HepG2 (cell line): ENCODE measurements around the gene MKX. TPM values are rescaled to one million over a fixed set of nuclear protein-coding genes. Genes with fewer than 3 reads are reported as not detected.

Experiments used
- ATAC-seq: fragments of 200-7000 bp; cut with Tn5 transposase; 3 replicates; pipeline ENCODE4 v1.9.1; 2020; ENCODE audit warnings: mild to moderate bottlenecking, moderate library complexity
- BruUV-seq: library from RNA; stranded (reverse); fragments of 400-500 nt; replicated peaks from 2 replicates; lab custom pipeline; 2021; lab: Mats Ljungman, UMichigan
- CTCF ChIA-PET: fragments of 300-600 bp; formaldehyde crosslinking; extraction: SDS; loops from one replicate; lab custom pipeline; 2021; ENCODE audit warnings: low total read pairs, inconsistent platforms, low intra/inter-chr PET ratio; lab: Yijun Ruan, JAX
- POLR2A ChIA-PET: fragments of 350-600 bp; sonication (Branson Sonifier 250); formaldehyde crosslinking; loops from one replicate; lab custom pipeline; 2020; ENCODE audit warnings: antibody characterized with exemption, inconsistent platforms; lab: Yijun Ruan, JAX
- DNase-seq: peaks from one replicate; pipeline ENCODE4 v3.0.0-alpha.2; 2015; ENCODE audit warnings: low spot score
- FAIRE-seq: peaks from 3 replicates; lab custom pipeline; 2011; peaks lifted over from hg19 to GRCh38; lab: Jason Lieb, UNC
- H2AFZ ChIP-seq: one replicate; pipeline ENCODE4 v1.6.1; 2011; ENCODE audit warnings: low read length, inconsistent platforms
- H3K27ac ChIP-seq: fragments of 300-600 bp; 3 replicates; pipeline ENCODE4 v1.8.0; 2011; ENCODE audit warnings: mixed run types, mild to moderate bottlenecking, mixed read lengths, low read length, inconsistent platforms; ENCODE audit not compliant: insufficient read depth; ENCODE audit errors: extremely low read length
- H3K27me3 ChIP-seq, 2 experiments: fragments of 200-600 bp in 1 of 2; 2 replicates in 1 of 2; 3 replicates in 1 of 2; pipeline versions ENCODE4 v1.6.0 to v1.8.0; 2011; ENCODE audit warnings: low read length in 2 of 2, mild to moderate bottlenecking in 2 of 2, moderate library complexity in 2 of 2, inconsistent platforms in 1 of 2; ENCODE audit not compliant: insufficient read depth in 2 of 2, control insufficient read depth in 1 of 2
- H3K36me3 ChIP-seq, 2 experiments: fragments of 200-600 bp in 1 of 2; replicated peaks in 1 of 2; 2 replicates in 1 of 2; 3 replicates in 1 of 2; pipeline versions ENCODE4 v1.5.1 to v1.8.0; 2011; ENCODE audit warnings: low read length in 2 of 2, inconsistent platforms in 1 of 2; ENCODE audit not compliant: insufficient read depth in 2 of 2, control insufficient read depth in 1 of 2
- H3K4me1 ChIP-seq: 2 replicates; pipeline ENCODE4 v1.5.1; 2012; ENCODE audit warnings: low read length, inconsistent platforms; ENCODE audit not compliant: insufficient read depth
- H3K4me2 ChIP-seq: 2 replicates; pipeline ENCODE4 v1.6.0; 2011; ENCODE audit warnings: low read depth, low read length, inconsistent platforms
- H3K4me3 ChIP-seq, 3 experiments: fragments of 200-600 bp in 1 of 3; sonication (generic), shearing (Covaris generic) in 1 of 3; replicated peaks in 1 of 3; 2 replicates each; pipeline ENCODE4 v1.5.1; 2011 to 2016; ENCODE audit warnings: low read length in 3 of 3, inconsistent platforms in 2 of 3, low read depth in 2 of 3, mild to moderate bottlenecking in 2 of 3, control low read depth in 1 of 3, mixed read lengths in 1 of 3; ENCODE audit not compliant: insufficient read depth in 1 of 3
- H3K79me2 ChIP-seq: one replicate; pipeline ENCODE4 v1.6.1; 2011; ENCODE audit warnings: low read length, inconsistent platforms; ENCODE audit not compliant: insufficient read depth
- H3K9ac ChIP-seq: 2 replicates; pipeline ENCODE4 v1.6.0; 2011; ENCODE audit warnings: mild to moderate bottlenecking, low read depth, low read length, inconsistent platforms; ENCODE audit not compliant: insufficient read depth
- H3K9me3 ChIP-seq: 2 replicates; pipeline ENCODE4 v1.5.1; 2012; ENCODE audit warnings: mild to moderate bottlenecking, low read length
- H4K20me1 ChIP-seq: 2 replicates; pipeline ENCODE4 v1.6.0; 2011; ENCODE audit warnings: inconsistent platforms, mild to moderate bottlenecking, low read length, moderate library complexity; ENCODE audit not compliant: insufficient read depth
- DMTF1 ChIP-seq: sonication (generic); formaldehyde crosslinking; IDR thresholded peaks from 2 replicates; pipeline ENCODE4 v1.4.0; 2020; ENCODE audit warnings: mild to moderate bottlenecking, missing genetic modification reagents
- ELF3 ChIP-seq: IDR thresholded peaks from 2 replicates; pipeline ENCODE4 v1.6.1; 2016; ENCODE audit warnings: missing genetic modification reagents, missing compliant biosample characterization
- HNF1B ChIP-seq: sonication (generic); formaldehyde crosslinking; IDR thresholded peaks from 2 replicates; pipeline ENCODE4 v1.5.1; 2020; ENCODE audit warnings: mild to moderate bottlenecking, moderate library complexity, missing genetic modification reagents
- HNF4A ChIP-seq: sonication (generic); formaldehyde crosslinking; IDR thresholded peaks from 2 replicates; pipeline ENCODE4 v1.4.0; 2020; ENCODE audit warnings: missing genetic modification reagents
- HNRNPH1 ChIP-seq: fragments of 200-400 bp; formaldehyde crosslinking; optimal IDR thresholded peaks from 2 replicates; pipeline ENCODE3; 2017; ENCODE audit warnings: mild to moderate bottlenecking, low read depth, low read length
- IRF2 ChIP-seq: IDR thresholded peaks from 2 replicates; pipeline ENCODE4 v1.6.1; 2018; ENCODE audit warnings: missing genetic modification reagents, missing compliant biosample characterization
- NFAT5 ChIP-seq: sonication (generic); formaldehyde crosslinking; IDR thresholded peaks from 2 replicates; pipeline ENCODE4 v1.4.0; 2020; ENCODE audit warnings: missing genetic modification reagents
- PHF21A ChIP-seq: sonication (generic); formaldehyde crosslinking; IDR thresholded peaks from 2 replicates; pipeline ENCODE4 v1.5.0; 2020; ENCODE audit warnings: mild to moderate bottlenecking, missing genetic modification reagents
- POLR2A ChIP-seq, 2 experiments: IDR thresholded peaks; 2 replicates each; pipeline ENCODE4 v1.6.1; 2011; ENCODE audit warnings: low read depth in 2 of 2, low read length in 2 of 2, mild to moderate bottlenecking in 1 of 2, moderate library complexity in 1 of 2; ENCODE audit not compliant: insufficient read depth in 1 of 2
- SALL1 ChIP-seq: sonication (generic); formaldehyde crosslinking; IDR thresholded peaks from 2 replicates; pipeline ENCODE4 v1.8.0; 2022; ENCODE audit warnings: mild to moderate bottlenecking, missing genetic modification reagents
- SMAD3 ChIP-seq: sonication (generic); formaldehyde crosslinking; IDR thresholded peaks from 2 replicates; pipeline ENCODE4 v1.4.0; 2020; ENCODE audit warnings: missing genetic modification reagents
- TARDBP ChIP-seq: sonication (generic); formaldehyde crosslinking; IDR thresholded peaks from 2 replicates; pipeline ENCODE4 v1.8.0; 2022; ENCODE audit warnings: mild to moderate bottlenecking, missing genetic modification reagents
- U2AF1 ChIP-seq: fragments of 200-400 bp; formaldehyde crosslinking; optimal IDR thresholded peaks from 2 replicates; pipeline ENCODE3; 2017; ENCODE audit warnings: mild to moderate bottlenecking, low read depth, low read length
- YY1 ChIP-seq: IDR thresholded peaks from 2 replicates; pipeline ENCODE4 v1.6.1; 2011; ENCODE audit warnings: low read length, low read depth, moderate library complexity, mild to moderate bottlenecking; ENCODE audit not compliant: insufficient read depth, insufficient replicate concordance
- ZNF317 ChIP-seq: sonication (generic); formaldehyde crosslinking; IDR thresholded peaks from 2 replicates; pipeline ENCODE4 v1.5.0; 2020; ENCODE audit warnings: mild to moderate bottlenecking, missing genetic modification reagents
- ZZZ3 ChIP-seq: sonication (generic); formaldehyde crosslinking; IDR thresholded peaks from 2 replicates; pipeline ENCODE4 v1.4.0; 2020; ENCODE audit warnings: missing genetic modification reagents, mild to moderate bottlenecking, borderline replicate concordance
- WGBS: methylation state at CpG from one replicate; pipeline ENCODE4 v1.1.6; 2017; ENCODE audit warnings: low lambda C conversion rate; 5-methylcytosine and 5-hydroxymethylcytosine counted together
- in situ Hi-C: cut with HindIII; loops from 2 replicates; pipeline ENCODE4 v1.10.0; 2017; ENCODE audit warnings: low pct_unique_long_range_greater_than_20kb; ENCODE audit not compliant: extremely low pct_ligation_motif_present
- intact Hi-C: fragments of 100-400 bp; cut with micrococcal nuclease; formaldehyde crosslinking; loops from one replicate; pipeline ENCODE4 v1.10.0; 2022; ENCODE audit not compliant: unreplicated experiment
- polyA plus RNA-seq, 8 experiments: library from polyadenylated mRNA; depleted of rRNA in 3 of 8; stranded (reverse) in 7 of 8; unstranded in 1 of 8; fragments of >200 nt; fragmentation: Illumina TruSeq in 4 of 8; extraction: Trizol in 4 of 8; gene quantifications; 2 replicates each; pipeline versions ENCODE4 v1.2.1 to v1.2.3, GENCODE V29; 2011 to 2016; ENCODE audit warnings: low read depth in 4 of 8, missing spikeins in 1 of 8, mixed read lengths in 1 of 8; ENCODE audit not compliant: insufficient read depth in 1 of 8
- total RNA-seq, 5 experiments: library from RNA; depleted of rRNA; stranded (reverse); fragments of >200 nt; fragmentation: Illumina TruSeq; extraction: Trizol; gene quantifications; 2 replicates each; pipeline ENCODE4 v1.2.3, GENCODE V29; 2016; ENCODE audit warnings: low read depth in 1 of 5

MKX gene
- total and polyA plus RNA-seq, 2 of the 13 experiments (the other 11 are each of a cell fraction or from before 2014, with no cell fraction given), result not detected

GRCh38 chr10:27714349-27714748, 31.3 kb downstream of the MKX start:
- in situ Hi-C loops, result no loop called here
- POLR2A ChIA-PET, result no interaction called here

More at GRCh38 chr10:27714349-27714748, 31.3 kb downstream of the MKX start:
- BruUV-seq, result no TSS peak
- H3K9me3 ChIP-seq, result no peaks in the 10 kb centered on the region
- CTCF ChIA-PET, result no interaction called here
- no peaks in the 10 kb centered on the region for H4K20me1 ChIP-seq
- H3K79me2 ChIP-seq, result no peaks in the 10 kb centered on the region
- ATAC-seq, result no peak
- H3K4me1 ChIP-seq, result no peaks in the 10 kb centered on the region
- H3K4me2 ChIP-seq, result no peak overlapping the region
- no peak overlapping the region for H3K4me3 ChIP-seq
- no peak overlapping the region for H3K9ac ChIP-seq
- H3K27me3 ChIP-seq, result no peaks in the 10 kb centered on the region; a peak in 1 of 5 replicates
- H3K27ac ChIP-seq, result no peak overlapping the region
- H2AFZ ChIP-seq, result no peak overlapping the region
- WGBS, result 27% methylated on average over 4 of the region's 4 CpGs
- no peak for TF ChIP-seq SMAD3 (CRISPR knock-in tag)
- TF ChIP-seq HNRNPH1, result no peak
- no peak for TF ChIP-seq NFAT5
- no peak for TF ChIP-seq HNF1B (CRISPR knock-in tag)
- no peak for TF ChIP-seq TARDBP
- TF ChIP-seq HNF4A (CRISPR knock-in tag), result no peak
- TF ChIP-seq ELF3 (CRISPR knock-in tag), result no peak
- TF ChIP-seq YY1, result no peak
- TF ChIP-seq PHF21A (CRISPR knock-in tag), result no peak
- no peak for TF ChIP-seq U2AF1
- no peak for TF ChIP-seq IRF2 (CRISPR knock-in tag)
- no peak for TF ChIP-seq POLR2A (IDR thresholded peaks at IDR 0.05; ENCODE audit: insufficient read depth in 1 of 2, low read depth in 2 of 2, low read length in 2 of 2)
- TF ChIP-seq SALL1 (CRISPR knock-in tag), result no peak
- TF ChIP-seq ZNF317, result no peak
- no peak for TF ChIP-seq DMTF1 (CRISPR knock-in tag)
- TF ChIP-seq ZZZ3 (CRISPR knock-in tag), result no peak
- TF ChIP-seq, all 625 proteins: peak for 0
- no peak for FAIRE-seq
- DNase-seq, result no peak
- no peaks in the 10 kb centered on the region for H3K36me3 ChIP-seq
- intact Hi-C loops, result no loop called here
